Small intestine (tissue), 7 donors: ENCODE results near the gene ACACB. TPM values are rescaled to one million over a fixed set of nuclear protein-coding genes. Genes with fewer than 3 reads are reported as not detected.

ENCODE experiments used
- DNase-seq, 2 donors: peaks; one replicate each; pipeline versions ENCODE4 v3.0.0 to v3.0.0-alpha.2; 2013
- FAIRE-seq: peaks from 2 replicates; lab custom pipeline; 2012; peaks lifted over from hg19 to GRCh38; lab: Jason Lieb, UNC
- H3K27ac ChIP-seq, 3 donors: one replicate each; pipeline ENCODE4 v1.5.1; 2013; ENCODE audit warnings: low read length in 2 of 3, mild to moderate bottlenecking in 2 of 3, control low read depth in 1 of 3, inconsistent platforms in 1 of 3, low read depth in 1 of 3, moderate library complexity in 1 of 3
- H3K27me3 ChIP-seq, 3 donors: one replicate each; pipeline ENCODE4 v1.6.1; 2013; ENCODE audit warnings: low read length in 3 of 3, inconsistent platforms in 1 of 3; ENCODE audit not compliant: control insufficient read depth in 3 of 3, insufficient read depth in 3 of 3
- H3K36me3 ChIP-seq, 3 donors: one replicate each; pipeline ENCODE4 v1.6.1; 2013; ENCODE audit warnings: low read length in 3 of 3, inconsistent platforms in 1 of 3, low read depth in 1 of 3, mild to moderate bottlenecking in 1 of 3, moderate library complexity in 1 of 3; ENCODE audit not compliant: control insufficient read depth in 3 of 3, insufficient read depth in 2 of 3
- H3K4me1 ChIP-seq, 3 donors: one replicate each; pipeline ENCODE4 v1.6.1; 2013; ENCODE audit warnings: low read length in 2 of 3, inconsistent platforms in 1 of 3, low read depth in 1 of 3, mild to moderate bottlenecking in 1 of 3, moderate library complexity in 1 of 3; ENCODE audit not compliant: control insufficient read depth in 3 of 3, insufficient read depth in 2 of 3
- H3K4me3 ChIP-seq, 3 donors: one replicate each; pipeline ENCODE4 v1.5.1; 2013; ENCODE audit warnings: low read length in 3 of 3, control low read depth in 1 of 3, inconsistent platforms in 1 of 3, low read depth in 1 of 3, mild to moderate bottlenecking in 1 of 3, moderate library complexity in 1 of 3
- H3K9me3 ChIP-seq, 2 donors: one replicate each; pipeline ENCODE4 v1.6.1; 2013; ENCODE audit warnings: low read depth in 1 of 2, low read length in 1 of 2; ENCODE audit not compliant: control insufficient read depth in 2 of 2, insufficient read depth in 1 of 2
- WGBS, 3 donors: extraction: QIAGEN DNeasy Blood & Tissue Kit; methylation state at CpG; one replicate each; pipeline ENCODE4 v1.1.7; 2013; 5-methylcytosine and 5-hydroxymethylcytosine counted together
- polyA plus RNA-seq, 4 donors: library from polyadenylated mRNA; stranded (reverse) in 3 of 4; unstranded in 1 of 4; fragments of 200-250 nt in 3 of 4; fragments of 120-200 nt in 1 of 4; gene quantifications; one replicate each; pipeline versions ENCODE4 v1.2.1 to v1.2.3, GENCODE V29; 2013
- donor health status: healthy with polysubstance abuse.
- donor health status: control.
- donor health status: control.
- donor health status: Bipolar disorder and iron deficiency.
- donor health status: healthy.

ACACB gene
- polyA plus RNA-seq, 4 donors, result 7.0 to 40.5 (median 14.1) TPM

- no peaks in the 10 kb centered on the region for H3K36me3 ChIP-seq
- 35 to 49% (median 36%) methylated on average over 8 of the region's 8 CpGs for WGBS, 3 donors
- H3K27ac ChIP-seq, result no peak overlapping the region
- peaks cover 6 to 57% (median 24%) of the 10 kb centered on the region in 3 donors for H3K27me3 ChIP-seq
- DNase-seq, result no peak
- H3K9me3 ChIP-seq, result no peaks in the 10 kb centered on the region
- peaks cover 0 to 3% (median 0%) of the 10 kb centered on the region in 3 donors for H3K4me1 ChIP-seq
- H3K4me3 ChIP-seq, result no peak overlapping the region
- FAIRE-seq, result no peak
Observed at GRCh38 chr12:109304485-109304884, 188.1 kb downstream of the ACACB start.

- no peaks in the 10 kb centered on the region for H3K9me3 ChIP-seq
- no peak overlapping the region for H3K4me3 ChIP-seq
- WGBS, 3 donors, result 53 to 69% (median 61%) methylated on average over 6 of the region's 6 CpGs
- H3K27me3 ChIP-seq, result peaks cover 9 to 64% (median 24%) of the 10 kb centered on the region in 3 donors
- H3K4me1 ChIP-seq, result peaks cover 0 to 3% (median 0%) of the 10 kb centered on the region in 3 donors
- no peaks in the 10 kb centered on the region for H3K36me3 ChIP-seq
- H3K27ac ChIP-seq, result no peak overlapping the region
- no peak for FAIRE-seq
- no peak for DNase-seq
Observed at GRCh38 chr12:109305547-109305946, 189.2 kb downstream of the ACACB start.

- H3K4me1 ChIP-seq, result peaks cover 0 to 3% (median 0%) of the 10 kb centered on the region in 3 donors
- no peak for DNase-seq
- H3K36me3 ChIP-seq, result no peaks in the 10 kb centered on the region
- FAIRE-seq, result no peak
- H3K4me3 ChIP-seq, result no peak overlapping the region
- no peak overlapping the region for H3K27ac ChIP-seq
- WGBS, 3 donors, result 60 to 63% (median 61%) methylated on average over 9 of the region's 9 CpGs
- no peaks in the 10 kb centered on the region for H3K9me3 ChIP-seq
- peaks cover 9 to 72% (median 24%) of the 10 kb centered on the region in 3 donors for H3K27me3 ChIP-seq
Observed at GRCh38 chr12:109307051-109307450, 190.7 kb downstream of the ACACB start.

GRCh38 chr12:109308534-109309380, 192.4 kb downstream of the ACACB start, which contains the start of gene FOXN4:
Gene FOXN4, minus strand, starts transcription at chr12:109309284. Its CDS starts 963 bp downstream, at chr12:109308321.
- H3K4me3 ChIP-seq, result peak within 1 kb of the TSS in 2 of 3 donors; percentile 22 to 52
- no peaks in the 10 kb centered on the region for H3K9me3 ChIP-seq
- H3K27ac ChIP-seq, result no peak within 1 kb of the TSS
- no peaks in the 10 kb centered on the region for H3K36me3 ChIP-seq
- 7 to 10% (median 7%) methylated on average over 43 of the region's 43 CpGs for WGBS, 3 donors
- DNase-seq (no peak), FAIRE-seq (no peak)
- peaks cover 0 to 3% (median 0%) of the 10 kb centered on the region in 3 donors for H3K4me1 ChIP-seq
- H3K27me3 ChIP-seq, result peaks cover 9 to 75% (median 28%) of the 10 kb centered on the region in 3 donors

- peak in 1 of 2 donors; percentile 33 for DNase-seq
- WGBS, 3 donors, result 0 to 1% (median 0%) methylated on average over 21 to 99 of the region's 99 CpGs
- Histone ChIP-seq H3K36me3 (no peaks in the 10 kb centered on the region), H3K27me3 (peaks cover 9 to 77% (median 24%) of the 10 kb centered on the region in 3 donors), H3K9me3 (no peaks in the 10 kb centered on the region), H3K4me3 (peak overlapping the region in 2 of 3 donors; percentile 22 to 52), H3K4me1 (peaks cover 0 to 3% (median 0%) of the 10 kb centered on the region in 3 donors), H3K27ac (no peak overlapping the region)
- FAIRE-seq, result no peak
Observed at GRCh38 chr12:109309381-109310246, 193.2 kb downstream of the ACACB start.

GRCh38 chr12:109310247-109311125, 194.1 kb downstream of the ACACB start:
- WGBS, 3 donors, result 2 to 6% (median 3%) methylated on average over 33 of the region's 33 CpGs
- H3K27ac ChIP-seq, result no peak overlapping the region
- H3K36me3 ChIP-seq, result no peaks in the 10 kb centered on the region
- no peaks in the 10 kb centered on the region for H3K9me3 ChIP-seq
- peak in 1 of 2 donors; percentile 33 for DNase-seq
- peaks cover 9 to 72% (median 22%) of the 10 kb centered on the region in 3 donors for H3K27me3 ChIP-seq
- H3K4me1 ChIP-seq, result peaks cover 0 to 3% (median 0%) of the 10 kb centered on the region in 3 donors
- FAIRE-seq, result no peak
- peak overlapping the region in 2 of 3 donors; percentile 22 to 52 for H3K4me3 ChIP-seq
